ENCODE results near the gene CELA1.

CELA1 gene

DNA sequence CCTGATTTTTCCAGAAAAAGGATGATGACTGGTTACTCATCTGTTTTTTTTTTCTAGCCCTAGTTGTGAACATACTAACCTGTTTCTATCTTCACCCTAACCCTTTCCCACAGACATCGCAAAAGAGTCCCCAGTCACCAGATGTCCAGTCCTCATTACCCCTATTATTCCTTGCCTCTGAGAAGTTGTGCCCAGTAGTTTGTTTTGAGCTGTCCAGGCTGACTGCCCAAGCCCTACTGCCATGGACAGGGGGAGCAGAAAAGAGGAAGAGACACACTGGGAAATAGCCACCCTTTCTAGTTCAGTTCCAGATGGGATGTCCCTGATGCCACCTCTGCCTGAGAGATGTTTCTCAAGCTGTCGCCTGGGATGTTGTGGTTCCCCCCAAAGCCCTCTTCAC, 13.8 kb upstream of the CELA1 start:
- H3K27me3 ChIP-seq (ENCODE audit: low read depth, low read length) = no peaks in the 10 kb centered on the region
- H3K27ac ChIP-seq (ENCODE audit: low read length) = no peak overlapping the region
- no peaks in the 10 kb centered on the region for H3K9me3 ChIP-seq (ENCODE audit: control insufficient read depth in 1 of 2, low read length in 2 of 2)
- no peaks in the 10 kb centered on the region for H3K4me1 ChIP-seq (ENCODE audit: control insufficient read depth in 1 of 2, insufficient read depth in 2 of 2, low read length in 2 of 2)
- no peak overlapping the region for H3K4me3 ChIP-seq (ENCODE audit: low read depth in 1 of 2, low read length in 2 of 2)
- no peaks in the 10 kb centered on the region for H3K36me3 ChIP-seq (ENCODE audit: control insufficient read depth in 1 of 2, insufficient read depth in 2 of 2, low read length in 2 of 2)

DNA sequence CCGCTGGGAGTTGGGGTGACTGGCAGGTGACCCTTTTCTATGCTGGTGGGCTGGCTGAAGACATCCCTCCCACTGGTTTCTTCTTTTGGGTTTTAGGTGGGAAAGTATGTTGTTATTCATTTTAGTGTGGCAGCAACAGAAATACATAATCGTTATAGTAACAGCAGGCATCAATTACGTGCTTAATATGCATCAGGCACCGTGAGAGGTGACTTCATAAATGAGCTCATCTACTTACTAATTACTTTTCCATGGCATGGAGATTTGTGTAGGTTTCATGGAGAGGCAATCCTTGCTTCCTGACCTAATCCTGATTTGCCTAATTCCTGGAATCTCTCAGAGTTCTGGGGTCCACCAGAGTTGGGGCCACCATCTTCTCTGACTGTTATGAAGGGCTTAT, 13.4 kb upstream of the CELA1 start:
- Histone ChIP-seq H3K9me3 (ENCODE audit: control insufficient read depth in 1 of 2, low read length in 2 of 2) (no peaks in the 10 kb centered on the region), H3K4me3 (ENCODE audit: low read depth in 1 of 2, low read length in 2 of 2) (no peak overlapping the region), H3K36me3 (ENCODE audit: control insufficient read depth in 1 of 2, insufficient read depth in 2 of 2, low read length in 2 of 2) (no peaks in the 10 kb centered on the region), H3K4me1 (ENCODE audit: control insufficient read depth in 1 of 2, insufficient read depth in 2 of 2, low read length in 2 of 2) (no peaks in the 10 kb centered on the region), H3K27me3 (ENCODE audit: low read depth, low read length) (no peaks in the 10 kb centered on the region), H3K27ac (ENCODE audit: low read length) (no peak overlapping the region)

DNA sequence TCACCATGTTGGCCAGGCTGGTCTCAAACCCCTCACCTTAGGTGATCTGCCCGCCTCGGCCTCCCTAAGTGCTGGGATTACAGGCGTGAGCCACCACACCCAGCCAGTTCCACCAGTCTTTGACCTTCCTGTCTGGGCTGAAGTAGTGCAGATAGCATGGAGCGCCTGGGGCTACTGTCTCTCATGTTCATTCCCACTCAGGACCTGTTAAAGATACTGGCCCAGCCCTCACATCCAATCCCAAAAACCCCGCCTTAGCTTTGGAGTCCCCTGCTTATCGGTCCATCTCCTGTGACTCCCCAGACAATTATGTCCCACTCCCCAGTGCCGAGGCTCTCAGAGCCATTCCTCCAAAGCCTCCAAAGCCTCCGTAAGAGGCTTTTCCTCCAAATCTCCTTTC, 12.0 kb upstream of the CELA1 start:
- Histone ChIP-seq H3K27me3 (ENCODE audit: low read depth, low read length) (no peaks in the 10 kb centered on the region), H3K36me3 (ENCODE audit: control insufficient read depth in 1 of 2, insufficient read depth in 2 of 2, low read length in 2 of 2) (no peaks in the 10 kb centered on the region)

DNA sequence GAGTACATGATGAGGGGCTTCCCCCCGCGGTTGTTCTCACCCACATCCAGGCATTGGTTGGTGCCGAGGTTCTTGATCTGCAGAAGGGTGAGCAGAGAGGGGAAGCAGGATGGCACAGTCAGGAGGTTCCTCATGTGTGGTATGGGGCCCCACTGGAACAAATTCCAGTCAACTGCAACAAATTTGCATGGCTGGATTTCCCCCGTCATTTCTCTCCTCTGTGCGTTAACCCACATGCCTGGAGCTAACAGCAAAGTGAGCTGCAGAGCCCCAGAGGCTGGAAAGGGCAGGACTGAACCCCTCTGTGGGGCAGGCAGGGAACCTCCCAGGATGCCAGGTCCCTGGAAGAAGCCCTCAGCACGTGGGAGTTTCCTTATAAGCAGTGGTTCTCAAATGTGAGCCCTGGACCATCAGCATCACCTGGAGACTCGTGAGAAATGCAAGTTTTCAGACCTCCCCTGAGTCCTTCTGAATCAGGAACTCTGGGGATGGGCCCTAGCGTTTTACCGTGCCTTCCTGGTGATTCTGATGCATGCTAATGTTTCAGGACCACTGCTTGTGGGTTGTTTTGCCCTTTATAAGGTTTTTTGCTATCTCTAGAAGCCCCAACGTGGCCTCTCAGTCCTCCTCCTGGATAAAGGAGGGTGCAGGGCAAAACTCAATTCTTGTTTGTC, 11.0 kb upstream of the CELA1 start:
- no peak overlapping the region for H3K27ac ChIP-seq (ENCODE audit: low read length)
- no peaks in the 10 kb centered on the region for H3K4me1 ChIP-seq (ENCODE audit: control insufficient read depth in 1 of 2, insufficient read depth in 2 of 2, low read length in 2 of 2)
- H3K9me3 ChIP-seq (ENCODE audit: control insufficient read depth in 1 of 2, low read length in 2 of 2) = no peaks in the 10 kb centered on the region
- H3K4me3 ChIP-seq (ENCODE audit: low read depth in 1 of 2, low read length in 2 of 2) = no peak overlapping the region
- H3K36me3 ChIP-seq (ENCODE audit: control insufficient read depth in 1 of 2, insufficient read depth in 2 of 2, low read length in 2 of 2) = no peaks in the 10 kb centered on the region
- no peaks in the 10 kb centered on the region for H3K27me3 ChIP-seq (ENCODE audit: low read depth, low read length)

More for the DNA sequence above, 12.0 kb upstream of the CELA1 start:
- Histone ChIP-seq H3K27ac (ENCODE audit: low read length) (no peak overlapping the region), H3K4me3 (ENCODE audit: low read depth in 1 of 2, low read length in 2 of 2) (no peak overlapping the region), H3K9me3 (ENCODE audit: control insufficient read depth in 1 of 2, low read length in 2 of 2) (no peaks in the 10 kb centered on the region), H3K4me1 (ENCODE audit: control insufficient read depth in 1 of 2, insufficient read depth in 2 of 2, low read length in 2 of 2) (no peaks in the 10 kb centered on the region)

DNA sequence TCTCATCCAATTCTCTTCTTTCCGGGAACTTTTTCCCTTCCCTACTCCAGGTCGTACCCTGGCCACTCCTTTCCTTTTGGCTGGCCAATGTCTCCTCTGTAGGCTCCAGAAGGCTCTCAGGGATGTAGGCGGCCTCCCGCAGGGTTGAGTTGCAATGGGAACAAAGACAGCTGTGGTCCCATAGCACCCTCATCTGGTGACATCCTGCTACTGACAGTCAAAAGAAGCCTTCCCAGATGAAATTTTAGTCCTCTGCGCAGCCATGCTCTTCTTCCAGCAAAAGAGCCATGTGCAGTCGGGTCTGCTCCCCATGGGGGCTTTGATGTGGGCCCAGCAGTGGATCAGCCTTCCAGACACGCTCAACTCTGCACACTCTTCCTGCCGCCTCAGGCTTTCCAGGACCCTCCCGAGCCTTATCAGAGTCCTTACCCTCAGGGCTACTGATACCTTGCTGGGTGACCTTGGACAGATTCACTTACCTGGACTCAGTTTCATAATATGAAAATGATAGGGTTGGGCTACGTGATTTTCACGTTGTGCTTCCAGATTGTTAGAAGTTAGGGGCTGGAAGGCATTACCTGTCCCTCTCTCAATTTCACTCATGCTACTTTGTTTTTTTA, 5.5 kb upstream of the CELA1 start:
- Histone ChIP-seq H3K9me3 (ENCODE audit: control insufficient read depth in 1 of 2, low read length in 2 of 2) (no peaks in the 10 kb centered on the region), H3K27ac (ENCODE audit: low read length) (no peak overlapping the region), H3K4me3 (ENCODE audit: low read depth in 1 of 2, low read length in 2 of 2) (no peak overlapping the region), H3K4me1 (ENCODE audit: control insufficient read depth in 1 of 2, insufficient read depth in 2 of 2, low read length in 2 of 2) (no peaks in the 10 kb centered on the region), H3K36me3 (ENCODE audit: control insufficient read depth in 1 of 2, insufficient read depth in 2 of 2, low read length in 2 of 2) (no peaks in the 10 kb centered on the region), H3K27me3 (ENCODE audit: low read depth, low read length) (no peaks in the 10 kb centered on the region)

DNA sequence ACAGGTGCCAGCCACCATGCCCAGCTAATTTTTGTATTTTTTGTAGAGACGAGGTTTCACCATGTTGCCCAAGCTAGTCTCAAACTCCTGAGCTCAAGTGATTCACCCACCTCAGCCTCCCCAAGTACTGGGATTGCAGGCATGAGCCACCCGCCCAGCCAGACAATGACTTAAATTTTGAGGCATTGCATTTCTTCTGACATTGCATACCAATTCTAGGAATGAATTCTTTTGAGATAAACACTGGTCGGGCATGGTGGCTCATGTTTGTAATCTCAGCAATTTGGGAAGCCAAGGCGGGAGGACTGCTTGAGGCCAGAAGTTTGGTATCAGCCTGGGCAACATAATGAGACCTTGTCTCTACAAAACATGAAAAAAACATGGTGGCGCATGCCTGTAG, 2.5 kb upstream of the CELA1 start:
- Histone ChIP-seq H3K27me3 (ENCODE audit: low read depth, low read length) (no peaks in the 10 kb centered on the region), H3K36me3 (ENCODE audit: control insufficient read depth in 1 of 2, insufficient read depth in 2 of 2, low read length in 2 of 2) (no peaks in the 10 kb centered on the region), H3K4me3 (ENCODE audit: low read depth in 1 of 2, low read length in 2 of 2) (no peak overlapping the region), H3K4me1 (ENCODE audit: control insufficient read depth in 1 of 2, insufficient read depth in 2 of 2, low read length in 2 of 2) (no peaks in the 10 kb centered on the region), H3K27ac (ENCODE audit: low read length) (no peak overlapping the region), H3K9me3 (ENCODE audit: control insufficient read depth in 1 of 2, low read length in 2 of 2) (no peaks in the 10 kb centered on the region)

DNA sequence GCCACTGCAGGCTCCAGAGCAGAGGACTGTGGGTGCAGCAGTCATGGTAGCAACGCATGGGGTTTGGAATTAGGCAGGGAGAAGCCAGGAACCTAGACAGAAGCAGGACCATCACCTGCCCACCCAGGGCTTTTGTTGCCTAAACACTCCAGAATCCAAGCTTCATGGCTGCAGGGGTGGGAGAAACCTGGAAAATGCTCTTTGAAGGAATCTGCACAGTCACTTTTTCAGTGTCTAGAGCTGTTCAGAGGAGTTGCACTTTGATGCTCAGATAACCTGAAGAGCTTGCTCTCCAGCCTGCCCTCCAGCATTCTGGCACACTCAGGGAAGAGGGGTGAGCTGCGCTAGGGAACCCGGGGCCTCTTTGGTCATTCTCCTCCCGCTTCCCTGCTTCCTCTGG, 1.6 kb upstream of the CELA1 start:
- H3K4me1 ChIP-seq (ENCODE audit: control insufficient read depth in 1 of 2, insufficient read depth in 2 of 2, low read length in 2 of 2) = no peaks in the 10 kb centered on the region
- H3K4me3 ChIP-seq (ENCODE audit: low read depth in 1 of 2, low read length in 2 of 2) = no peak overlapping the region
- no peak overlapping the region for H3K27ac ChIP-seq (ENCODE audit: low read length)
- no peaks in the 10 kb centered on the region for H3K9me3 ChIP-seq (ENCODE audit: control insufficient read depth in 1 of 2, low read length in 2 of 2)
- H3K36me3 ChIP-seq (ENCODE audit: control insufficient read depth in 1 of 2, insufficient read depth in 2 of 2, low read length in 2 of 2) = no peaks in the 10 kb centered on the region
- H3K27me3 ChIP-seq (ENCODE audit: low read depth, low read length) = no peaks in the 10 kb centered on the region

DNA sequence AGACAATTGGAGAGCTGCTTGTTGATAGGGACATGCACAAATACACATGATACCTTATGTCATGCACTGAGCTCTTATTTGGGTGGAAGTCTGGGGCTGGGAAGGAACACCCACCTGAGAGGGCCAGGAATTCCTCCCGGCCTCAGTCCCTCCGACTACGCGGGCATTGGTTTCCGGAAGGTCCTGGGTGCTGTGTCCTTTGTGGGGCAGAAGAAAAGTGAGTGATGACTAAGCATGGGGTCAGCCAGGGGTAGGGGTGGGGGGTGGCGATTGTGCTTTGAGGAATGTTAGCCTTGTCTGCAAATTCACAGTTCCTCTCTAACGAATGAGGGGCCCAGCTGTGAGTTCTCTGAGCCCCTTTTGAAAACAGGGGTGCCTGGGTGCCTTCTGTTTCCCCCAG, 798 bp downstream of the CELA1 start:
- Histone ChIP-seq H3K36me3 (ENCODE audit: control insufficient read depth in 1 of 2, insufficient read depth in 2 of 2, low read length in 2 of 2) (no peaks in the 10 kb centered on the region), H3K27ac (ENCODE audit: low read length) (no peak overlapping the region), H3K4me1 (ENCODE audit: control insufficient read depth in 1 of 2, insufficient read depth in 2 of 2, low read length in 2 of 2) (peaks cover 0 to 3% of the 10 kb centered on the region in 2 donors), H3K4me3 (ENCODE audit: low read depth in 1 of 2, low read length in 2 of 2) (no peak overlapping the region), H3K9me3 (ENCODE audit: control insufficient read depth in 1 of 2, low read length in 2 of 2) (no peaks in the 10 kb centered on the region), H3K27me3 (ENCODE audit: low read depth, low read length) (no peaks in the 10 kb centered on the region)

DNA sequence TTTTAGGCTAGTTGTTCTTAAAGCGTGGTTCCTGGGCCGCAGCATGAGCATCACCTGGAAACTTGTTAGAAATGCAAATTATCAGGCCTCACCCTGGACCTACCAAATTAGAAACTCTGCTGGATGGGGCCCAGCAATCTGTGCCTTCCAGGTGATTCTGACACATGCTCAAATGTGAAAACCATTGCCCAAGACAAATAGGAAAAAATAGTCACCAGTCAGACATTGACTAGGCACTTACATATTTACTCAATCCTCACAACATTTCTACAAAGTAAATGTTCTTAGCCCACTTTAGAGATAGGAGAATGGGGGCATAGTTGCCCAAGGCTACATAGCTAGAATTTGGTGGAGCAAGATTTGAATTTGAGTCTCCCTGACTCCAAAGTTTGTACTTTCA, 3.3 kb downstream of the CELA1 start:
- no peaks in the 10 kb centered on the region for H3K27me3 ChIP-seq (ENCODE audit: low read depth, low read length)
- no peak overlapping the region for H3K27ac ChIP-seq (ENCODE audit: low read length)

DNA sequence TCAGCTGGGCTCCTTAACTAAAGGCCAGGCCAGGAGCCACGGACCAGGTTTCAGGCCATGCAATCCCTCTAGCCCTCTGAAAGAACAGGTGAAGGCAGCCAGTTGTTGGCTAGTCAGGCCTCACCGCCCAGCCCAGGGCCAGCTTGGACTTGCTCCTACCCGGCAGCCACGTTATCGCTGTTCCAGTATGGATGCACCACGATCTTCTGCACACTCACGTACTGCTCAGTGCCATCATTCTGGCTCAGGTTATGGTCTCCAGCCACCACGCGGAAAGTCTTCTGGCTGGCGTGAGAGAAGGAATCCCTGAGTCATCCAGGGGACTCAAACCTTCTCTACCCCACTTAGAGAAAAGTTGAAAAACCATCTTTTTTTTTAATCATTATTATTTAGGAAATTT, 4.1 kb downstream of the CELA1 start:
- Histone ChIP-seq H3K27me3 (ENCODE audit: low read depth, low read length) (no peaks in the 10 kb centered on the region), H3K4me3 (ENCODE audit: low read depth in 1 of 2, low read length in 2 of 2) (no peak overlapping the region), H3K27ac (ENCODE audit: low read length) (no peak overlapping the region), H3K36me3 (ENCODE audit: control insufficient read depth in 1 of 2, insufficient read depth in 2 of 2, low read length in 2 of 2) (no peaks in the 10 kb centered on the region), H3K4me1 (ENCODE audit: control insufficient read depth in 1 of 2, insufficient read depth in 2 of 2, low read length in 2 of 2) (peaks cover 0 to 3% of the 10 kb centered on the region in 2 donors), H3K9me3 (ENCODE audit: control insufficient read depth in 1 of 2, low read length in 2 of 2) (no peaks in the 10 kb centered on the region)

More for the DNA sequence above, 3.3 kb downstream of the CELA1 start:
- Histone ChIP-seq H3K9me3 (ENCODE audit: control insufficient read depth in 1 of 2, low read length in 2 of 2) (no peaks in the 10 kb centered on the region), H3K4me1 (ENCODE audit: control insufficient read depth in 1 of 2, insufficient read depth in 2 of 2, low read length in 2 of 2) (peaks cover 0 to 3% of the 10 kb centered on the region in 2 donors), H3K4me3 (ENCODE audit: low read depth in 1 of 2, low read length in 2 of 2) (no peak overlapping the region), H3K36me3 (ENCODE audit: control insufficient read depth in 1 of 2, insufficient read depth in 2 of 2, low read length in 2 of 2) (no peaks in the 10 kb centered on the region)

DNA sequence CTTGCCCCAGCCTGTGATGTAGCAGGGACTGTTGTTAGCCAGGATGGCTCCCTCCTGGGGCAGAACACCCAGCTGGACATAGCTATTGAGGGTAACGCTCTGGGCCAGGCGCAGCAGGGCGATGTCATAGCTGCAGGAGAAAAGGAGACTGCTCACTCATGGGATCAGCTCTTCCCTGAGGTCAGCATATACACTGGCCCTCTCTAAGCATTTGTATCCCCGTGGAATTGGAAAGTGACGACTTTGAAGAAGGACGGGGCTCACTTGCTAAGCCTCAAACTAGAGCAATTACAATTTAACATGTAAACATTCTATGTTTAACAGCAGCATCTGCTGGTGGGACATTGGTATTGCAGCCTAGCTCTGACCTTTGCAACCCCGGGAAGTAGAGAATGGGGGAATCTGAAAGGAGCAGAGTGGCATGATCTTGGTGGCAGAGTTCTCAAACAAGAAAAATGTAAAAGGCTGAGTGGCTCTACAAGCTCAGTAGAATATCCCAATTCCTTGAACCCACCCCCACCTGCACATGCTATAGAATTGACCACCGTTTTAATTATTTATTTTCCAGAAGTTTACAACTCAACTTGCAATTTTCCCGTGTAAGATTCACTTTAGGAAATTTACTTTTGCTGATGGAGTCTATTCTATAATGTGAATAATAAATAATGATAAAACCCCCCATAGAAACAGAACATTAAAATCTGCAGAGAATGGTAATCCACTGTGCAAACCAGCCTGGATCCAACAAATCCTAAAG, 5.0 kb downstream of the CELA1 start:
- no peaks in the 10 kb centered on the region for H3K9me3 ChIP-seq (ENCODE audit: control insufficient read depth in 1 of 2, low read length in 2 of 2)
- no peaks in the 10 kb centered on the region for H3K36me3 ChIP-seq (ENCODE audit: control insufficient read depth in 1 of 2, insufficient read depth in 2 of 2, low read length in 2 of 2)
- no peak overlapping the region for H3K27ac ChIP-seq (ENCODE audit: low read length)
- H3K4me3 ChIP-seq (ENCODE audit: low read depth in 1 of 2, low read length in 2 of 2) = peak overlapping the region in 1 of 2 donors; percentile 61
- peaks cover 0 to 3% of the 10 kb centered on the region in 2 donors for H3K4me1 ChIP-seq (ENCODE audit: control insufficient read depth in 1 of 2, insufficient read depth in 2 of 2, low read length in 2 of 2)
- no peaks in the 10 kb centered on the region for H3K27me3 ChIP-seq (ENCODE audit: low read depth, low read length)

All from muscle layer of duodenum (tissue), 2 donors.